Erythroblast (primary cell): ENCODE measurements around the gene DGCR6.

Source experiments
- GATA1 ChIP-seq: IDR thresholded peaks from 2 replicates; pipeline ENCODE4 v1.6.1; 2011; ENCODE audit warnings: low read depth, mild to moderate bottlenecking, control low read depth, low read length, moderate library complexity
- POLR2A ChIP-seq: IDR thresholded peaks from 2 replicates; pipeline ENCODE4 v1.6.1; 2011; ENCODE audit warnings: mild to moderate bottlenecking, low read length

DNA sequence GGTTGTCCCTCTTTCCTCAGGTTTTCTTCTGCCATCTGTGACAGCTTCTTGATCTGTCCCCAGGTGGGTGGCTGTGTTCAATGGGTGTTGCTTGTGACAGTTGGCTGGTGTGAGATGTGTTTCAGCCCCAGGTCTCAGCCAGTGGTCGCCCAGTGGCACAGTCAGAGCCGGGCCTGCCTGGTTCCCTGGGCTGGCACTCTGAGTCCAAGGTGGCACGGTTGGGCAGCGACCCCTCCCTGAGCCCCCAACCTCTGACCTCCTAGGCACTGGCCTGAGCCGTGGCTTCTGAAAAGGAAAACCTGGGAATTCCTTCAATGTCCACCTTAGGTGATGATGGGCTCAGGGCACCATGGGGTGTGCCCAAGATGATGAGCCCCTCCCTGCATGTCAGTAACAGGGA lies 44.0 kb downstream of the DGCR6 start:
- no peak for TF ChIP-seq POLR2A
- no peak for TF ChIP-seq GATA1
